Medulla oblongata (tissue), 1 donor: Measurements from ENCODE around the gene CDX1.

Experiments
- DNase-seq: peaks from one replicate; pipeline ENCODE4 v3.0.0-alpha.2; 2015; ENCODE audit errors: extremely low spot score

CDX1 gene

GRCh38 chr5:150146235-150146634 is 20.3 kb upstream of the CDX1 start:
- DNase-seq, result no peak

GRCh38 chr5:150146862-150147601 is 19.5 kb upstream of the CDX1 start:
- peak; percentile 50 for DNase-seq

GRCh38 chr5:150147670-150148069 is 18.9 kb upstream of the CDX1 start:
- DNase-seq, result no peak

GRCh38 chr5:150148117-150148927 is 18.3 kb upstream of the CDX1 start:
- no peak for DNase-seq

GRCh38 chr5:150149618-150150017 is 17.0 kb upstream of the CDX1 start:
- DNase-seq, result no peak

GRCh38 chr5:150152636-150153462 is 13.7 kb upstream of the CDX1 start:
- no peak for DNase-seq

- DNase-seq, result no peak
Observed at GRCh38 chr5:150153483-150153882, 13.1 kb upstream of the CDX1 start.

- DNase-seq, result peak; percentile 49
Observed at GRCh38 chr5:150153957-150154617, 12.5 kb upstream of the CDX1 start.

GRCh38 chr5:150154618-150155128 is 11.9 kb upstream of the CDX1 start:
- no peak for DNase-seq

- peak; percentile 90 for DNase-seq
Observed at GRCh38 chr5:150155258-150156026, 11.1 kb upstream of the CDX1 start, which contains the start of gene PDGFRB. TSS of gene PDGFRB (minus strand) at chr5:150155845. CDS start at chr5:150137047, 18,798 bp downstream.

GRCh38 chr5:150156027-150156368 is 10.6 kb upstream of the CDX1 start:
- DNase-seq, result no peak

GRCh38 chr5:150156540-150156939 is 10.0 kb upstream of the CDX1 start:
- DNase-seq, result no peak

- DNase-seq, result no peak
Observed at GRCh38 chr5:150157168-150157567, 9.4 kb upstream of the CDX1 start.

GRCh38 chr5:150158170-150158949 is 8.2 kb upstream of the CDX1 start:
- DNase-seq, result no peak

- DNase-seq, result no peak
Observed at GRCh38 chr5:150159031-150159430, 7.5 kb upstream of the CDX1 start.

- DNase-seq, result no peak
Observed at GRCh38 chr5:150159741-150160179, 6.8 kb upstream of the CDX1 start.

GRCh38 chr5:150160448-150161081 is 6.0 kb upstream of the CDX1 start:
- DNase-seq, result no peak

GRCh38 chr5:150161242-150162141 is 5.1 kb upstream of the CDX1 start:
- DNase-seq, result peak; percentile 65
